Mesenteric fat pad (tissue), 1 donor: ENCODE data around the gene ZNF385B. TPM values are rescaled to one million over a fixed set of nuclear protein-coding genes. Genes with fewer than 3 reads are reported as not detected.
"Not testable (repeated sequence)": the region's sequence is repeated elsewhere in the genome, so short reads cannot be mapped to it uniquely, and the experiment has no call there.

ENCODE experiments used
- DNase-seq: peaks from one replicate; pipeline ENCODE4 v3.0.0-alpha.2; 2020; ENCODE audit warnings: low spot score
- total RNA-seq: library from RNA; stranded (reverse); fragmentation: NEBNext Ultra II Directional; extraction: Animal tissue kit (Norgen Biotek cat#: 25700); gene quantifications from one replicate; pipeline ENCODE4 v1.2.1, GENCODE V29; 2021
- donor health status: DM: yes; HTN: yes; CAD: no.

ZNF385B gene
- total RNA-seq, 1 donor from 2014 or later = 0.39 TPM

GRCh38 chr2:179636100-179636980 is 225.1 kb downstream of the ZNF385B start:
- no peak for DNase-seq

- DNase-seq = not testable (repeated sequence)
Measured at GRCh38 chr2:179631769-179632385, 229.5 kb downstream of the ZNF385B start.

- DNase-seq = not testable (repeated sequence)
Measured at GRCh38 chr2:179629776-179630175, 231.6 kb downstream of the ZNF385B start.

- no peak for DNase-seq
Measured at GRCh38 chr2:179626261-179626660, 235.2 kb downstream of the ZNF385B start.

- no peak for DNase-seq
Measured at GRCh38 chr2:179622635-179623300, 238.6 kb downstream of the ZNF385B start.

GRCh38 chr2:179622112-179622511 is 239.3 kb downstream of the ZNF385B start:
- no peak for DNase-seq

- DNase-seq = no peak
Measured at GRCh38 chr2:179619947-179620467, 241.4 kb downstream of the ZNF385B start.

GRCh38 chr2:179614121-179614520 is 247.3 kb downstream of the ZNF385B start:
- no peak for DNase-seq

- no peak for DNase-seq
Measured at GRCh38 chr2:179613701-179614100, 247.7 kb downstream of the ZNF385B start.

GRCh38 chr2:179613299-179613651 is 248.1 kb downstream of the ZNF385B start:
- no peak for DNase-seq

- no peak for DNase-seq
Measured at GRCh38 chr2:179612591-179613298, 248.7 kb downstream of the ZNF385B start.

- no peak for DNase-seq
Measured at GRCh38 chr2:179612108-179612507, 249.3 kb downstream of the ZNF385B start.

GRCh38 chr2:179606141-179606540 is 255.3 kb downstream of the ZNF385B start:
- no peak for DNase-seq

GRCh38 chr2:179605341-179605740 is 256.1 kb downstream of the ZNF385B start:
- DNase-seq = no peak

GRCh38 chr2:179604598-179604997 is 256.8 kb downstream of the ZNF385B start:
- no peak for DNase-seq

GRCh38 chr2:179602452-179602851 is 259.0 kb downstream of the ZNF385B start:
- no peak for DNase-seq

- DNase-seq = no peak
Measured at GRCh38 chr2:179596018-179596417, 265.4 kb downstream of the ZNF385B start.

- no peak for DNase-seq
Measured at GRCh38 chr2:179595284-179595683, 266.1 kb downstream of the ZNF385B start.

- DNase-seq = no peak
Measured at GRCh38 chr2:179594268-179595112, 266.9 kb downstream of the ZNF385B start.

GRCh38 chr2:179593323-179593722 is 268.1 kb downstream of the ZNF385B start:
- DNase-seq = no peak
